ENCODE measurements around the gene TRIO.

Gene TRIO

GRCh38 chr5:14107536-14107935, 35.6 kb upstream of the TRIO start:
- DNase-seq (ENCODE audit: insufficient read length, low spot score) (no peak), FAIRE-seq (no peak)
- TF ChIP-seq CTCF (IDR thresholded peaks at IDR 0.05; ENCODE audit: insufficient read depth, missing control alignments) = no peak

- DNase-seq (ENCODE audit: insufficient read length, low spot score) (no peak), FAIRE-seq (no peak)
- peak; percentile 71 for TF ChIP-seq CTCF (IDR thresholded peaks at IDR 0.05; ENCODE audit: insufficient read depth, missing control alignments)
Measured at GRCh38 chr5:14108170-14108996, 34.8 kb upstream of the TRIO start.

GRCh38 chr5:14109041-14109747, 33.9 kb upstream of the TRIO start:
- DNase-seq (ENCODE audit: insufficient read length, low spot score) (no peak), FAIRE-seq (no peak)
- no peak for TF ChIP-seq CTCF (IDR thresholded peaks at IDR 0.05; ENCODE audit: insufficient read depth, missing control alignments)

GRCh38 chr5:14109771-14110170, 33.4 kb upstream of the TRIO start:
- no peak for TF ChIP-seq CTCF (IDR thresholded peaks at IDR 0.05; ENCODE audit: insufficient read depth, missing control alignments)
- FAIRE-seq (no peak), DNase-seq (ENCODE audit: insufficient read length, low spot score) (no peak)

GRCh38 chr5:14110196-14110595, 32.9 kb upstream of the TRIO start:
- FAIRE-seq (no peak), DNase-seq (ENCODE audit: insufficient read length, low spot score) (no peak)
- TF ChIP-seq CTCF (IDR thresholded peaks at IDR 0.05; ENCODE audit: insufficient read depth, missing control alignments) = no peak

- DNase-seq (ENCODE audit: insufficient read length, low spot score) = no peak
- no peak for TF ChIP-seq CTCF (IDR thresholded peaks at IDR 0.05; ENCODE audit: insufficient read depth, missing control alignments)
- FAIRE-seq = no peak
Measured at GRCh38 chr5:14110680-14111079, 32.5 kb upstream of the TRIO start.

Data from D721Med (cell line).